Astrocyte of the hippocampus (primary cell): ENCODE measurements around the gene PRPF6.

Source experiments
- DNase-seq: peaks from one replicate; pipeline ENCODE4 v3.0.0; 2011; ENCODE audit warnings: low read depth, low spot score

Gene PRPF6

GRCh38 chr20:64063389-64064144, 82.6 kb downstream of the PRPF6 start:
- DNase-seq, result peak; percentile 47

GRCh38 chr20:64064145-64064698, 83.3 kb downstream of the PRPF6 start:
- DNase-seq, result peak; percentile 75

GRCh38 chr20:64065062-64065973, 84.4 kb downstream of the PRPF6 start:
- no peak for DNase-seq

GRCh38 chr20:64065974-64066343, 85.0 kb downstream of the PRPF6 start:
- peak; percentile 74 for DNase-seq

GRCh38 chr20:64067005-64067632, 86.2 kb downstream of the PRPF6 start:
- no peak for DNase-seq

GRCh38 chr20:64067733-64068307, 86.9 kb downstream of the PRPF6 start:
- no peak for DNase-seq

- no peak for DNase-seq
These were observed 87.7 kb downstream of the PRPF6 start for GRCh38 chr20:64068386-64069208.

- DNase-seq, result no peak
These were observed 88.3 kb downstream of the PRPF6 start for GRCh38 chr20:64069209-64069613.

- DNase-seq, result peak; percentile 65
These were observed 88.8 kb downstream of the PRPF6 start for GRCh38 chr20:64069614-64070243.

GRCh38 chr20:64070244-64070993, 89.5 kb downstream of the PRPF6 start:
- DNase-seq, result no peak

- no peak for DNase-seq
These were observed 90.7 kb downstream of the PRPF6 start for GRCh38 chr20:64071341-64072332.

GRCh38 chr20:64072498-64073063, 91.6 kb downstream of the PRPF6 start:
- no peak for DNase-seq

GRCh38 chr20:64073476-64074183, 92.7 kb downstream of the PRPF6 start:
- no peak for DNase-seq

- no peak for DNase-seq
These were observed 93.4 kb downstream of the PRPF6 start for GRCh38 chr20:64074184-64074789.

GRCh38 chr20:64074963-64075362, 94.0 kb downstream of the PRPF6 start:
- DNase-seq, result no peak

GRCh38 chr20:64075556-64075955, 94.6 kb downstream of the PRPF6 start:
- no peak for DNase-seq
